ELR (cell line): Measurements from ENCODE around the gene TMEM109.

Source experiments
- DNase-seq: peaks from one replicate; pipeline ENCODE4 v3.0.0-alpha.2; 2015; ENCODE audit warnings: low read depth

TMEM109 gene

DNA sequence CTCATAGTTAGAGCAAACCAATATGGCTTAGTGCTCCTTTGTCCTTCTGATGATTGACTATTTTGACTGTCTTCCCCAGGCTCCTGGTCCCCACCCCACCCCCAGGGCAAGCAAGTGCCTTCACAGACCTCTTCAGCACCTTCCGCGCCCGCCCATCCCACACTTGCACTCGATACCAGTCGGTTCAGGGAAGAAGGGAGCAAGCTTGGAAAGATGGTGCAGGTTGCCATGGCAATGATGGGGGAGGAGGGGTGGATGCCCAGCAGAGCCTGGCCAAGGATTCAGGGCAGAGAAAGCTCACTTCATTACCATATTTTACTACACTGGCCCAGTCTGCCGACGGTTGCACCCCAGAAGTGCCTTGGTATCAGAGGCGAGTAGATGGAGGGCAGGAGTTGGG lies 12.5 kb downstream of the TMEM109 start:
- DNase-seq = no peak

- no peak for DNase-seq
Measured at GRCh38 chr11:60927061-60927592, 13.2 kb downstream of the TMEM109 start.

DNA sequence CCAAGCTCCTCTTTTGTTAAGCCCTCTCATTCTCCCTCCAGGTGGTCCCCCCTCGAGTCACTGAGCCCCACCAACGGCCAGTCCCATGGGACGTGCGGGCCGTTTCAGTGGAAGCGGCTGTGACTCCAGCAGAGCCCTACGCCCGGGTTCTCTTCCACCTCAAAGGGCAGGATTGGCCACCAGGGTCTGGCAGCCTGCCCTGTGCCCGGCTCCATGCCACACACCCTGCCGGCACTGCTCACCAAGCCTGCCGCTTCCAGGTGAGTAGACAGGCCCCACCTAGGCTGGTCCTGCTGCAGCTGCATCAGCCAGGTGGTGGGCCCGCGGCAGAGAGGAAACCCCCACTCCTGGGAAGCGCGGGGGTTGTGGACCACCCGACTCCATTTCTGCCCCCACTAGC lies 13.6 kb downstream of the TMEM109 start:
- DNase-seq = no peak

DNA sequence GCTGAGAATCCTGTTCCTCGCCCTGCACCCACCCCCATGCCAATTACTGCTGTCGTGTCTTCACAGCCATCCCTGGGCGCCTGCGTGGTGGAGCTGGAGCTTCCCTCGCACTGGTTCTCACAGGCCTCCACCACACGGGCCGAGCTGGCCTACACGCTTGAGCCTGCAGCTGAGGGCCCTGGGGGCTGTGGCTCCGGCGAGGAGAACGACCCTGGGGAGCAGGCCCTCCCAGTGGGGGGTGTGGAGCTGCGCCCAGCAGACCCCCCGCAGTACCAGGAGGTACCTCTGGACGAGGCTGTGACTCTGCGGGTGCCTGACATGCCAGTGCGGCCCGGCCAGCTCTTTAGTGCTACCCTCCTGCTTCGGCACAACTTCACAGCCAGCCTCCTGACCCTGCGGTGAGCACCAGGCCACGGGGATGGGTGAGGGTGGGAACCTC lies 14.6 kb downstream of the TMEM109 start:
- no peak for DNase-seq

- no peak for DNase-seq
Measured at GRCh38 chr11:60929764-60930163, 15.8 kb downstream of the TMEM109 start.

DNA sequence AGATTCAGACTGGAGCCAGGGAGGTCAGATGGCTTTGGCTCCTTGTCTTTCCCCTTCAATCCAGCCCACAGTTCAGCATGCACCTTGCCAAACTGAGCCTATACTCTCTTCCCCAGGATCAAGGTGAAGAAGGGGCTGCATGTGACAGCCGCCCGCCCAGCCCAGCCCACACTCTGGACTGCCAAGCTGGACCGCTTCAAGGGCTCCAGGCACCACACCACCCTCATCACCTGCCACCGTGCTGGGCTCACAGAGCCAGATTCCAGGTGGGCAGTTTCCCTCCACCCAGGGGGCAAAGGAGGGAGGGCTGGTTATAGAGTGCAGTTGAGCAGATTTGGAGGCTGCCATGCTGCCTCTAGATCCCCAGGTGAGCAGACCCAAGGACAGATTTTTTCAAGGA lies 16.4 kb downstream of the TMEM109 start:
- no peak for DNase-seq

DNA sequence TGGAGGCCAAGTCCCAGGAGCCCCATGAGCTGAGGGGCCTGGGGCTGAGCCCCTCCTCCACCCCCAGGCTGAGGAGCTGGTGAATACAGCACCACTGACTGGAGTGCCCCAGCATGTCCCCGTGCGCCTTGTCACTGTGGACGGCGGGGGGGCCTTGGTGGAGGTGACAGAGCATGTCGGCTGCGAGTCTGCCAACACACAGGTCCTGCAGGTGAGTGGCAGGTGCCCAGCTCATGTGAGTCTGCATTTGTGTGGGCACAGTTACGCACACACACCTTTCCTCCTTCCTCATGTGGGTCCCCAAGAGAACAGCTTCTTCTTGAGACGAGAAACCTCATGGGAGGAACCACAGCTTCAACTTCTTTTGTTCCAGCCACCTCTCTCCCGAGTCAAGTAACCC lies 18.0 kb downstream of the TMEM109 start:
- DNase-seq = no peak

- DNase-seq = no peak
Measured at GRCh38 chr11:60932605-60933356, 18.8 kb downstream of the TMEM109 start.

DNA sequence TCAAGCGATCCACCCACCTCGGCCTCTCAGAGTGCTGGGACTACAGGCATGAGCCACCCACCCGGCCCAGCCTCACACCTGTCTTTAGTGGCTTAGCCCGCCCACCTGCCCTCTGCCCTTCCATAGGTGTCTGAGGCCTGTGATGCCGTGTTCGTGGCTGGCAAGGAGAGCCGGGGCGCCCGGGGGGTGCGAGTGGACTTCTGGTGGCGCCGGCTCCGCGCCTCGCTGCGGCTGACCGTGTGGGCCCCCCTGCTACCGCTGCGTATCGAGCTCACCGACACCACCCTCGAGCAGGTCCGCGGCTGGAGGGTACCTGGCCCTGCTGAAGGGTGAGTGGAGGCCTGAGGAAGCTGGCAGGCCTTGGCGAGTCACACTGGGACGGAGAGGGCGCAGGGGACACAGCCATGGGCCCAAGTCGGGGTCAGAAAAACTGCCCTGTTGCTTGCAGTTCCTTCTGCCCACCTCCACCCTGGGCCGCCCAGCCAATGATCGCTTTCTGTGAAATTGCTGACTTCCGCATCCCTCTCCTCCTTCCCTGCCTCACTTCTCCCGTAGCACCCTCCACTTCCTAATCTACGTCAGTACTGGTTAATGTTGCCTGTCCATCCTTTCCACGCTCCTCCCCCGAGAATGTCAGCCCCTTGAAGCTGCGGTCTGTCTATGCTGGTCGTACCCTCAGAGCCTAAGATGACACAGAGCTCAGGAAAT lies 19.6 kb downstream of the TMEM109 start:
- DNase-seq = no peak

DNA sequence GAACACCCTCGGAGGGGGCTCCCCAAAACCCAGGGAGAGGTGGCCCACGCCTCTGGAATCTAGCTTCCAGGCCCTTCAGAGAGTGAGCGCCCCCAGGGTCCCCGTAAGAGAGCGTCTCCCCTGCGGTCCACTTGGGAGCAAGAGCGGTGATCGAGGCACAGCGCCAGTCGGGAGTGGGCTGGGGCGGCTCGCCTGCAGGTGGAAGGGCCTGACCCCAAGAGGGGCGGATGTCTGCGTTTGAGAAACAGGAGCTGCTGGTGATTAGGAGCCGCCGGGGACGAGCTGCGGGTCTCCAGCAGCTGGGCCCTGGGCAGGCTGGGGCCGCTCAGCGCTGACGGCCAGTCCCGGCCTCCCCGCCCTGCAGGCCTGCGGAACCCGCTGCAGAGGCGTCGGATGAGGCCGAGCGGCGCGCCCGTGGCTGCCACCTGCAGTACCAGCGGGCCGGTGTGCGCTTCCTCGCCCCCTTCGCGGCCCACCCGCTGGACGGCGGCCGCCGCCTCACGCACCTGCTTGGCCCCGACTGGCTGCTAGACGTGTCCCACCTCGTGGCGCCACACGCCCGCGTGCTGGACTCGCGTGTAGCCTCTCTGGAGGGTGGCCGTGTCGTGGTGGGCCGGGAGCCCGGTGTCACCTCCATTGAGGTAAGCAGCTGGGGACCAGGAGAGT lies 20.3 kb downstream of the TMEM109 start:
- no peak for DNase-seq

DNA sequence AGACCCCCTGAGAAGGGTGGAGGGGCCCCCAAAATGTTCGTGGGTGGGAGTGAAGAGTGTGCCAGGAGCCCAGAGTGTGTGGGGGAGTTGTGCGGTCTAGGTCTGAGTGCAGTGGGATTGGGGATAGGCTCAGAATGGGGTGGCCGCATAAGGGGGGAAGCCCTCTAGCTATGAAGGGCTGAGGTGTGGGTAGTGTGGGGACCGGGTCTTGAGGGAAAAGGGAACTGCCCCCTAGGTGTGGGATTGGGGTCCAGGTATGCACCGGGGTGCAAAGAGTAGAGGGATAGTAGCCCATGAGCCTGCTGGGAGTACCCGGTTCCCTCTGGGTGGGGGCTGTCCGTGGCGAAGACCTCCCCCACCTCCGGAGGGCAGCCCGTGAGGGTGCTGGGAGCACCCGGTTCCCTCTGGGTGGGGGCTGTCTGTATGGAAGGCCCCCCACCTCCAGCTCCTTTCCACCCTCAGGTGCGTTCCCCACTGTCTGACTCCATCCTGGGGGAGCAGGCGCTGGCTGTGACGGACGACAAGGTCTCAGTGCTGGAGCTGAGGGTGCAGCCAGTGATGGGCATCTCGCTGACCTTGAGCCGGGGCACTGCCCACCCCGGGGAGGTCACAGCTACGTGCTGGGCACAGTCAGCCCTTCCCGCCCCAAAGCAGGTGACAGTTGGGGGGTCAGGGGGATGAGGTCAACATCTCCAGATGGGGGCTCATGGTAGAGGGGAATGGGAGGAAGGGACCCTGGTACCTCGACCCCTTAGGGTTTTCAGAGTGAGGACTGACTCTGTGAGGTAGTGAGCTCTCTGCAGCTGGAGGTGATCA lies 21.0 kb downstream of the TMEM109 start:
- no peak for DNase-seq

- no peak for DNase-seq
Measured at GRCh38 chr11:60935676-60936442, 21.9 kb downstream of the TMEM109 start.

- DNase-seq = no peak
Measured at GRCh38 chr11:60936467-60937143, 22.6 kb downstream of the TMEM109 start.

GRCh38 chr11:60937144-60937527 lies 23.2 kb downstream of the TMEM109 start:
- DNase-seq = no peak

- DNase-seq = no peak
Measured at GRCh38 chr11:60937811-60938210, 23.9 kb downstream of the TMEM109 start.

- DNase-seq = no peak
Measured at GRCh38 chr11:60938500-60938899, 24.5 kb downstream of the TMEM109 start.

GRCh38 chr11:60939301-60939700 lies 25.3 kb downstream of the TMEM109 start:
- DNase-seq = no peak

DNA sequence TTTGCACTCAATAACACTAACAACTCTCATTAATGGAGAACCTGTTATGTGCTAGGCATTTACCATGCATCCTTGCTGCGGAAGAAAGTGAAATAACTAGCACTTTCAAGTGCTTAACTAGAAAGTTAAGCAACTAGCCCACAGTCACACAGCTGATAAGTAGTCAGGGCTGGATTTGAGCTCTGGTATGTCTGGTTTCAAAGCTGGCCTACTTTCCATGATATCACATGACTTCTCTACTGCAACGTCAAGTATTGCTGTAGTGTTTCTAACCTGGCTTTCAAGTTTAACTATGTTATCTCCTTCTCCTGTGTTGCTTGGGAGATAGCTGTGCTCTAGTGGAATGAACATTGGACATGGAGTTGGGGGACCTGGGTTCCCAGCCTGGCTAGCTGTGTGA lies 25.9 kb downstream of the TMEM109 start:
- DNase-seq = no peak

- DNase-seq = no peak
Measured at GRCh38 chr11:60941371-60942119, 27.6 kb downstream of the TMEM109 start.

DNA sequence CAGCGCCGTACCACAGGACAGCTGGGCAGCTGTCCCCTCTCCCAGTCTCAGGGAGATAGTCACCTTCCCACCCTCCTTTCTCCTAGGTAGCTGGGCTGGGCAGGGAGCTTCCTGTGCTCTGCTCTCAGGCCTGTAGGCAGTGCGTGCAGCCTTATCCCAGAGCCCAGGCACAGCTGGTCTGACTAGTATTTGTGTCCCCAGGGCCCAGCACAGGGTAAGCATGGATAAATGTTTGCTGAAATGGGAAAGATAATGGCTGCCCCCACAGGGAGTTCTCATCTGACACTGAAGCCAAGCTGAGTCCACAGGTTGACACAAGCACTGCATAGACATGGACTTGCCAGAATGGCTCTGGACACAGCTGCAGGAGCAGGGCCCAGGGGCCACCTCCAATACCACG lies 28.3 kb downstream of the TMEM109 start:
- DNase-seq = no peak
